Endothelial cell of hepatic sinusoid (primary cell): ENCODE data around the gene AGPS.
"Not testable (repeated sequence)": the region's sequence is repeated elsewhere in the genome, so short reads cannot be mapped to it uniquely, and the experiment has no call there.

ENCODE experiments used
- in situ Hi-C: cut with HindIII; loops from 2 replicates; pipeline ENCODE4 v1.10.0; 2017; ENCODE audit warnings: low sequenced_read_pairs

AGPS gene

GRCh38 chr2:177410629-177411028, 18.1 kb downstream of the AGPS start:
- in situ Hi-C loops = not testable (repeated sequence)

- in situ Hi-C loops = no loop called here
Measured at GRCh38 chr2:177413703-177414102, 21.1 kb downstream of the AGPS start.

DNA sequence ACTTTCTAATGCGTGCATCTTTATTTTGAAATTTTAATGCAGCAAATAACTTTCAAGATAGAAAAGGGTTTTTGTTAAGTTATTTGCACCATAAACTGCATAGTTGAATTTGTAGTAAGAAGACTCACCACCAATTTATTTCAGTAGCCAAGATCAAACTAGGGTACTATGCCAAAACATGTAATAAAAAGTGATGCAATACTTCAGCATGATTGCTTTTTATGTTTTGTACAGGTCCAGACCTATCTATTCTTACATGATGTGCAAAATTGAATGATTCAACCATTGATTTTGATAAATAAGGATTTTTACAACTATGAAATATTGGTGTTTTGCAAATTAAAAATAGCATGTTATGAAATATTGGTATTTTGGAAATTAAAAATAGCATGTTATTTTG, 26.7 kb downstream of the AGPS start:
- in situ Hi-C loops = loop anchor here (5.0 kb wide), 1 partner anchor 82 kb away; no protein-coding TSS in a partner anchor

DNA sequence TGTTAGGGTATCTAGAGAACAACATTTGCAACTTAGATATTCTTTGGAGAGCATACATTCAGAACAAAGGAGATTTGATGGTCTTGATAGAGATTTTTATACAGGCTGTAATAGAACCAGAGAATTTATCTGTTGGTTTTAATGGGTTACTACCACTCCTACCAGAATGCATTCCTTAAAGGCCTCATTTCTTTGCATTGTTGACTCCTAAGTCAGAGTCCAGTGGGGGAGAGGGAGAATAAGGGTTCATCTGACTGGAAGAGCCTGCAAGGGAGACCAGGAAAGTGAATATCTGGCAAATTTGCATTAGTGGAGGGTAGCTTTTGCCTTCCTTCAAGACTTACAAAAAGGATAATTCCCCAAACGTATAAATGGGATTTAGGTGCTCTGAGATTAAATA, 29.7 kb downstream of the AGPS start:
- in situ Hi-C loops = no loop called here

GRCh38 chr2:177424120-177424519, 31.5 kb downstream of the AGPS start:
- in situ Hi-C loops = not testable (repeated sequence)

GRCh38 chr2:177424620-177425019, 32.0 kb downstream of the AGPS start:
- in situ Hi-C loops = not testable (repeated sequence)

DNA sequence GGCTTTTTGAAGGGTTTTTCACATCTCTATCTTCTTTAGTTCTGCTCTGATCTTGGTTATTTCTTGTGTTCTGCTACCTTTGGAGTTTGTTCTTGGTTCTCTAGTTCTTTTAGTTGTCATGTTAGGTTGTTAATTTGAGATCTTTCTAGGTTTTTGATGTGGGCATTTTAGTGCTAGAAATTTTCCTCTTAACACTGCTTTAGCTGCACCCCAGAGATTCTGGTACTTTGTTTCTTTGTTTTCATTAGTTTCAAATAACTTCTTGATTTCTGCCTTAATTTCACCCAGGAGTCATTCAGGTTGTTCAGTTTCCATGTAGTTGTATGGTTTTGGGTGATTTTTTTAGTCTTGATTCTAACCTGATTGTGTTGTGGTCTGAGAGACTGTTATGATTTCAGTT, 34.7 kb downstream of the AGPS start:
- in situ Hi-C loops = no loop called here

GRCh38 chr2:177427936-177428335, 35.4 kb downstream of the AGPS start:
- in situ Hi-C loops = not testable (repeated sequence)

DNA sequence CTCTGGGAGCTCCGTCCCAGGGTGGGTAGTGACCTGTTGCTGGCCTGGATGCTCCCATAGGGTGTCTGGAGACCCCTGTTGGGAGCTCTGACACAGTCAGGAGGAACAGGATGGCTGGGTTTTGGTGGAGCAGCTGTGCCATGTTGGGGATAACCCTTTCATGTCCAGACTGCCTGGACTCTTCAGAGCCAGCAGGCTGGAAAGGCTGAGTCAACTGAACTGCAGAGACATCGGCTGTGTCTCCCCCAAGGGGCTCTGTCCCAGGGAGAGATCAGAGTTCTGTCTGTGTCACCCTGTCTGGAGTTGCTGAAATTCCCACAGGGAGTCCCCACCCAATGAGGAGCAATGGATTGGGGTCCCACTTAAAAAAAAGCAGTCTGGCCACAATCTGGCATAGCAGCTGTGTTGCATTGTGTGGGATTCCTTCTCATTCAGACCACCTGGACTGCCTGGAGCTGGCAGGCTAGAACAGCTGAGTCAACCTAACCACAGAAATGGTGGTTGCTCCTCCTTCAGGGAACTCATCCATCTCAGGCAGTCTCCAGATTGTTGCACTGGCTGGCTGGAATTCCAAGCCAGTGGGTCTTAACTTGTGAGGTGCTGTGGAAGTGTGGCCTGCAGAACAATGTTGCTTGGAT, 37.2 kb downstream of the AGPS start:
- in situ Hi-C loops = no loop called here

DNA sequence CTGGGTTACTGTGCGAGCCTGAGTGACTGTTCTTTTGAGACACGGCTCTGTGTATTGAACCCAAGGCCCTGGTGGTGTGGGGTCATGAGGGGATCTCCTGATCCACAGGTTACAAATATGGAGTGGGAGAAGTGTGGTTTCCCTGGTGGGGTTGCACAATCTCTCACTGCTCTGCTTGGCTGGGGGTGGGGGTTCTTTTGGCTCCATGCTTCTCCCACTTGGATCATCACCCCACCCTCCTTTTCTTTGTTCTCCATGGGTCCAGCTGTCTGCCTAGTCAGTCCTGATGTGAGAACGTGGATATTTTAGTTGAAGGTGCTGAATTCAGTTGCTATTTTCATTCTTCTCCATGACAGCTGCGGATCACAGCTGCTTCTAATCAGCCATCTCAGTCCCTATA, 37.8 kb downstream of the AGPS start:
- in situ Hi-C loops = no loop called here

- in situ Hi-C loops = not testable (repeated sequence)
Measured at GRCh38 chr2:177431111-177431725, 38.6 kb downstream of the AGPS start.

GRCh38 chr2:177432703-177433102, 40.1 kb downstream of the AGPS start:
- in situ Hi-C loops = no loop called here

DNA sequence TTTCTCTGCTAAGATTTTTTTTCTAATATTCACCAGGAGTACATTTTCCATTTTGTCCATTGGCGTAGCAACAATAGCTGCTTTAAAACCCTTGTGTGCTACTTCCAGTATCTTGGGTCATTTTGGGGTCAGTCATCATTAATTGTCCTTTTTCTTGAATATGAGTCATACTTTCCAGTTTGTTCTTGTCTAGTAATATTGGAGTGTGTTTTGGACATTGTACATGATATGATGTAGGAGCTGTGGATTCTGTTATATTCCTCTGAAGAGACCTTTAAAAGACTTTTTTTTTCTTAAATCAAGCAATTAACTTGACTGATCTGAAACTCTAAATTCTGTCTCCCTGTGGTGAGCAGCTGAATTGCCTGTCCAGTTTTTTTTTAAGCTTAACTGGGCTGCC, 40.8 kb downstream of the AGPS start:
- in situ Hi-C loops = no loop called here

DNA sequence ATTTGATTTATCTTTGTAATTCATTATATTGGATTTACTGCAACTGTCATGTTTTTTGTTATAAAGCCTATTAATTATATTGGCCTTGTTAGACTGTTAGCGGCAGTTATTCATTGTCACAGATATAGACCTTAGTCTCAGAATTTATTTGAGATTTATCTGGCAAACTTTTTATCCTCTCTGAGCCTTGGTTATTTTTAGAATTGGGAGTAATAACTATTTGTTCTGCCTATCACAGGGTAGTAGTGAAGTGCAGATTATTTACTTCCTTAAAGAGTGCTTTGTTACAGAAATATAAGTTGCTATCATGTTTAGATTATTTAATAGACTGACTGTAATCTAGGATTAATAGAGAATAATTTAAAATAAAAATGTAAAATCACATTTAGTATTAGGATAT, 41.9 kb downstream of the AGPS start:
- in situ Hi-C loops = no loop called here

DNA sequence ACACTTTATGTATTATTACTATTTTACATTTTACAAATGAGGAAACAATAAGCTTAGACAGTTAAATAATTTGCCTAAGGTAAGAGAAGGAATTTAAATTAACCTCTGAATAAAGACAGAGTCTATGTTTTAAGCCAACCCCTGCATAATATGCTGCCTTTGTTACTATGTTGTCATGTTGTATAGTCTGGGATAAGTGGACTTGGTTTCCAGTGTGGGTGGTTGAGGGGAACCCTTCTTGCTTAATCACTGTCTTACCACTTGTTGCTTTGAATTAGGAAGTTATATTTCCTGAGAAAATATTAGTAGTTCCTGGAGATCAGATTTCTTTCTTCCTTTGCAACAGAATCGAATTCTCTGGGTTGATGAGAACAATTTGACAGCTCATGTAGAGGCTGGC, 52.6 kb downstream of the AGPS start:
- in situ Hi-C loops = no loop called here

DNA sequence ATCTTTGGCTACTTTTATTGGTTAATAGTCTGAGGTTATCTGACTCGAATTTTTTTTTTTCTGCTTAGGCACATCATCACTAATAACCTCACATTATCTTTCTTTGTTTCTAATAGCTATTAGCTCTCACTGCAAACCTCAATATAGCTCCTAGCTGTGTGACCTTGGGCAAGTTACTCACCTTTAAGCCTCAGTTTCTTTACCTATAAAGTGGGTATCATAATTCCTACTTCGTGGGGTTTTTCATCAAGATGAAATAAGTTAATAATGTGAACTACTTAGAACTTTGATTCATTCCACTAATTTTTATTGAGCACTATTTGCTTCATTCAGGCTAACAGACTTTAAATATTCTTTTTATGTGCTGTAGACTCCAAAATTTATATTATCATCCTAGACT, 55.5 kb downstream of the AGPS start:
- in situ Hi-C loops = no loop called here

DNA sequence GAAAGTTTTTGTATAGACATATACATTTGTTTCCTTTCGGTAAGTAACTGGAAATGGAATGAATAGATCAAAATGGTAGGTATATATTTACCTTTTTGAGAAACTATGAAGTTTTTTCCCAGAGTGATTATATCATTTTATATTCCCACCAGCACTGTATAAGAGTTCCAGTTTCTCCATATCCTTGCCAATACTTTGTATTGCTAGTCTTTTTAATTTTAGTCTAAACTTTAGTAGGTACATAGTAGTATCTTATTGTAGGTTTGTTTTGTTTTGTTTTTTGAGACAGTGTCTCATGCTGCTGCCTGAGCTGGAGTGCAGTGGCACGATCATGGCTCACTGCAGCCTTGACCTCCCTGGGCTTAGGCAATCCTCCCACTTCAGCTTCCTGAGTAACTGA, 56.6 kb downstream of the AGPS start:
- in situ Hi-C loops = no loop called here

DNA sequence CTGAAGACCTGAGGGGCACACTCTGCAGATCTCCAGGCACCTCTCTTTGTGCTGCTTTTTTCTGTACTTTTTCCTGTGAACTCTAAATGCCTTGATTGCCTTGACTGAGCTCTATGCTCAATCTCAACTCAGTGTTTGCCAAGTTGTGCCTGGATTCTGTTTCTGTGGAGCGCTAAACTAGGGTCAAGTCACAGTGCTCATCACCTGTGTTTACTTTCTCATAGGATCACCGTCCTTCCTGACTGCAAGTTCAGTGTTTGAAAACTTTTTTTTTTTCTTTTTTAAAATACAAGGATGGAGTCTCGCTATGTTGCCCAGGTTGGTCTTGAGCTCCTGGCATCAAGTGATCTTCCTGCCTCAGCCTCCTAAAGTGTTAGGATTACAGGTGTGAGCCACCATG, 62.6 kb downstream of the AGPS start:
- in situ Hi-C loops = no loop called here

GRCh38 chr2:177459756-177460155, 67.2 kb downstream of the AGPS start:
- in situ Hi-C loops = not testable (repeated sequence)

DNA sequence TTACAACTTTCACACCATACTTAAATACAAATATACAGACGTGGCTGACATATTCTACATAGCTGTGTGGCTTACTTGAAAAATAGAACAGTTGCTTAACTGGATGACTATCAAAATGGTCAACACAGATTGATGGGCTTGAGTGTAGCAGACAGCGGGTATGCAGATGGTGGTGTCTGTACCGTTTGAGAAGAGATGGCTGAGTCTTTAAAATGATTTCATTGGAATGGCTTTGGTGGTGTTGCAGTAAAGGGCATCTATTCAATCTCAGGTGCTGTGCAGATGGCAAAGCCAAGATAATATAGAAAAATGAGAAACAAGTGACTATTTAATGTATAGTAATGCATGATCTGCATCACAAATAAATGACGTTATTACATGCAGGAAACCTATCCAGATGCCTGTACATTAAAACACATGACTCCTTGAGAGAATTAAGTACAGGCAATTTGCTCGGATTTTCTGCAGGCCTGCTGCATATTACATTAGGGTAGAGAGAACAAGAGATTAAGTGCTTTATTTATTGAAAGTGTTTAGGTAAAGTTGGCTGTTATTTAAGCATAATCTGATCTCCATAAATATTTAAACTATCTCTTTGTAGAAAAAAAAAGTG, 68.5 kb downstream of the AGPS start:
- in situ Hi-C loops = no loop called here

GRCh38 chr2:177464549-177464948, 72.0 kb downstream of the AGPS start:
- in situ Hi-C loops = no loop called here

- in situ Hi-C loops = no loop called here
Measured at GRCh38 chr2:177465400-177466138, 73.0 kb downstream of the AGPS start.
